Lower leg skin (tissue), 4 donors: ENCODE data around the gene CENPK. TPM values are rescaled to one million over a fixed set of nuclear protein-coding genes. Genes with fewer than 3 reads are reported as not detected.

ENCODE experiments used
- DNase-seq, 2 donors: peaks; one replicate each; pipeline ENCODE4 v3.0.0-alpha.2; 2019; ENCODE audit warnings: low spot score in 2 of 2
- H3K4me3 ChIP-seq: fragments of 200-600 bp; sonication (generic); 2 replicates; pipeline ENCODE4 v1.5.1; 2017; ENCODE audit warnings: mild to moderate bottlenecking, low read depth; ENCODE audit not compliant: poor library complexity, severe bottlenecking
- CTCF ChIP-seq, 3 donors: fragments of 450-650 bp; IDR thresholded peaks; one replicate each; pipeline ENCODE4 v1.5.1; 2016; ENCODE audit warnings: antibody characterized with exemption in 3 of 3, mild to moderate bottlenecking in 3 of 3, moderate library complexity in 2 of 3
- POLR2A ChIP-seq, 2 donors: fragments of 450-650 bp; IDR thresholded peaks; one replicate each; pipeline ENCODE4 v1.6.1; 2016 to 2017; ENCODE audit warnings: antibody characterized with exemption in 2 of 2, mild to moderate bottlenecking in 1 of 2, moderate library complexity in 1 of 2
- WGBS, 2 donors: methylation state at CpG; one replicate each; pipeline ENCODE4 v1.1.5; 2018; 5-methylcytosine and 5-hydroxymethylcytosine counted together
- intact Hi-C: fragments of 100-400 bp; cut with DNase I; formaldehyde crosslinking; loops from one replicate; pipeline ENCODE4 v1.15.0; 2023; ENCODE audit warnings: low total_unique reads
- total RNA-seq, 4 donors: library from RNA; depleted of rRNA; stranded (reverse); fragments of >200 nt; gene quantifications; one replicate each; pipeline ENCODE4 v1.1.0, GENCODE V29; 2016

CENPK gene
- total RNA-seq, 4 donors from 2014 or later, result 0.72 to 1.8 (median 1.3) TPM

DNA sequence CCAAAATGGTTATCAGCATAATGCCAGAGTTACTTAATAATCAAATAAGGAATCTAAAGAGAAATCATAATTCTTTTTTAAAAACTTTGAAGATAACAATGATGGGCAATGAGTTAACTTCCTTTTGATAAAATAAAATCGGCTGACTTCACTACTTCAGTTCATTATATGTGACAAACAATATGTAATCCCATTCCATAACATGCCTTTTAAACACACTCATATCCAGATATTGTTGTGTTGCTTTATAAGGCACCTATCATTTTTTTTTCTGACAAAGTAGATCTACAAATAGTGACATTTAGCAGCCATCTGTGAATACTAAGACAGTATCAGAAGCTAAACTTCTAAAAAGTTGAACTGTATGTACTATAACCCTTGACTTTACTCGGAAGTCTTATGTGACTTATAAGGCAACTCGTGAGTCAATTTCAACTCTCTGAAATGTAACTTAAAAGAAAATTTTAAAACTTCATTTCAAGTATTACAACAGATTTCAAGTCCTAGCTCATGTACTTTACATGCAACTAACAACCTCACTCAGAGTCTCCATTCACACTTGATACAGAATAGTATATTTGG lies 88.7 kb downstream of the CENPK start:
- 83% methylated on average over 3 of the region's 3 CpGs for WGBS, 2 donors

GRCh38 chr5:65468633-65469032 lies 94.3 kb downstream of the CENPK start:
- 85 to 86% methylated on average over 3 of the region's 3 CpGs for WGBS, 2 donors
- intact Hi-C loops, result loop anchor here (10.0 kb wide), 1 partner anchor 1624 kb away; no protein-coding TSS in a partner anchor
- no peak for TF ChIP-seq POLR2A (IDR thresholded peaks at IDR 0.05)
- no peak for TF ChIP-seq CTCF (IDR thresholded peaks at IDR 0.05)

More for the DNA sequence above, 88.7 kb downstream of the CENPK start:
- TF ChIP-seq CTCF (IDR thresholded peaks at IDR 0.05), result no peak
- no peak for TF ChIP-seq POLR2A (IDR thresholded peaks at IDR 0.05)
- intact Hi-C loops, result no loop called here
- DNase-seq, result no peak
- H3K4me3 ChIP-seq, result no peak overlapping the region

More at GRCh38 chr5:65468633-65469032, 94.3 kb downstream of the CENPK start:
- no peak overlapping the region for H3K4me3 ChIP-seq
- DNase-seq, result no peak

Other genes with a start within 250 kb of the CENPK start
- gene ADAMTS6, start 81.2 kb downstream of the CENPK start, total RNA-seq, result 1 to 10 TPM in 1 of 4 donors, under 1 TPM in 3; 0.42 to 1.1 (median 0.82) TPM
- gene PPWD1, start 128 bp upstream of the CENPK start, total RNA-seq, result 10 to 100 TPM; 25.0 to 39.7 (median 29.2) TPM
- gene TRIM23, start 61.2 kb upstream of the CENPK start, total RNA-seq, result 10 to 100 TPM; 13.9 to 20.4 (median 14.8) TPM
- 1 to 10 TPM; 2.0 to 4.4 (median 2.6) TPM for gene SHLD3, start 61.9 kb upstream of the CENPK start, total RNA-seq
- 10 to 100 TPM; 11.4 to 18.1 (median 14.2) TPM for gene TRAPPC13, start 61.9 kb upstream of the CENPK start, total RNA-seq
- gene SGTB, start 158.9 kb upstream of the CENPK start, total RNA-seq, result 1 to 10 TPM; 5.8 to 6.4 (median 6.0) TPM
- gene NLN, start 159.0 kb upstream of the CENPK start, total RNA-seq, result 10 to 100 TPM; 14.0 to 18.8 (median 16.4) TPM